HG03196 (cell line): ENCODE measurements around the gene PCNX3.
"Not testable (repeated sequence)": the region's sequence is repeated elsewhere in the genome, so short reads cannot be mapped to it uniquely, and the experiment has no call there.

Source experiments
- ATAC-seq: cut with Tn5 transposase; IDR thresholded peaks from one replicate; pipeline ENCODE4 v1.9.1; 2021; ENCODE audit not compliant: unreplicated experiment

Gene PCNX3

DNA sequence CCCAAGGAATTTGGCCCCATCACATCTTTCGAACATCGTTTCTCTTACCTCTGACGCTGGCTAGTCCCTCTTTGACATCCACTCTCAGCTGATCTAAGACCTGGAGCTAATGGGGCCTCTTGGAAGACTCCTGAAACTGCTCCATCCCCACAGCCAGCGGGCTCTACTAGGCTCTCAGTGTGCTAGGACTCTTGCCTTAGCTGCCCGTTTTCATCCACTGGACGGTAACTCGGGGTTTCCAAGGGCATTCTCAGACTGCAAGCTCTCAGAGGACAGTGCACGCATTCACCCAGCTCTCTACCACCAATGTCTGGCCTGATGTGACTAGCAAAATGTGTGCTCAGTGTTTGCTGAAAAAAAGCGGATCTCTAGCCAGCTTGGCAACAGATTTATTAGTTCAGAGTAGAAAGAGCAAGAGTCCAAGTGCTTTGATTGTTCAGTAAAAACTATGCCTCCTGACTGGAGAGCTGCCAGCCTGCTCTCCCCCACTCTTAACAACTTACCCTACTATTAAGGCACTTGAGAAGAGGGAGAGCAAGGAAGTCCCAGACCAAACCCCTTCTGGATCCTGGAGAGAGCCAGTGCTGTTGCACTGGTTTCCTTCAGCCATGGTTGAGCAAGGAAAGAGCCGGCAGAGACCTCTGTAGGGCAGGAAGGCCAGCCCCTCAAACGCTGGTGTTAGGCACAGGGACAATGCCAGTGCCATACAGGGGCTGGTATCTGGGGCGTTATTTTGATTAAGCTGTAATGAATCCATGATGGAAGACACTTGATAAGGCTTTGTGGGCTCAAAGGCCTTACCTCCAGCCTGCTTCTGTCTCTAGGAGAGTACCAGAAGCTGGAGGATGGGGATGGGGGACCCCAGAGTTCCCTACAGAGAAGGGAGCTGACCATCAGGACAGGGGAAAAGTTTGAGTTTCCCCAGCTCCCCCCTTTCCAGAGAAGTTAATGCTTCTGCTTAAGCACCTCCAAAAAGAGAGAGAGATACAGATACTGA lies 38.0 kb downstream of the PCNX3 start:
- peak; percentile 0 for ATAC-seq

DNA sequence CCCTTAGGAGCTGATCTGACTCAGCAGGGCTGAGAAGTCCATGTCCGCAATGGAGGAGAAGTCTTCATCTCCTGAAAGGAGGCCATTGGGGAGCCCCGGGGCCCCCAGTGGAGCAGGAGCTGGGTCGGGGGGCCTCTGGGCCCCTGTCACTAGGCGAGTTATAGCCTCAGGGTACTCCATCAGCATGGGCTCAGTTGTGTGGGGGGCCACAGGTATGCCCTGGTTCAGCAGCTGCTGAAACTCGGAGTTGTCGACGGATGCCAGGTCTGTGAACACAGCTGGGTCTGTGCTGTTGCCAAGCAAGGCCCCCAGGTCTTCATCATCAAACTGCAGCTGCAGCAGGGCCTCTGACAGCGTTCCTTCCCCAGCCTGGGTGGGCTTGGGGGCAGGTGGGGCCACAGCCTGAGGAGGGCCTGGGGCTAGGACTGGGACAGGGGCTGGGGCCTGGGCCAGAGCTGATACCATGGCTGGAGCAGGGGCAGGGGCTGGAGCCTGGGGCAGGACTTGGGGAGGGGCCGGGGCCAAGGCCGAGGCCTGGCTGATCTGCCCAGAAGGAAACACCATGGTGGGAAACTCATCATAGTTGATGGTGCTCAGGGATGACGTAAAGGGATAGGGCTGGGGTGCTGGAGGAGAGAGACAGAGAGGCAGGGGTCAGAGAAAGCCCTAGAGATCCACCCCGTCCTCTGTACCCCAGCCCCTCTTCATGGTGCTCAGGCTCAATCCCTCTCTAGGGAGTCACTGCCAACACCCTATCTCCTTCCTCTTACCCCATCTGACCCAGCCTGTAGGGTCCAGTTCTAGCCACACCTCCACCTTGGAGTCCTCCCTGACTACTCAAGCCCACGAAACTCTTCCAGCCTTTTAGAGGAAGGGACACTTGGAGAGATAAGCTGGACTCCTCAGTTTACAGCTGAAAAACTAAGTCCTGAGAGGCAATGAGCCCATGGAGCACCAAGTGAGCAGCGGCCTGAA lies 39.1 kb downstream of the PCNX3 start:
- no peak for ATAC-seq

DNA sequence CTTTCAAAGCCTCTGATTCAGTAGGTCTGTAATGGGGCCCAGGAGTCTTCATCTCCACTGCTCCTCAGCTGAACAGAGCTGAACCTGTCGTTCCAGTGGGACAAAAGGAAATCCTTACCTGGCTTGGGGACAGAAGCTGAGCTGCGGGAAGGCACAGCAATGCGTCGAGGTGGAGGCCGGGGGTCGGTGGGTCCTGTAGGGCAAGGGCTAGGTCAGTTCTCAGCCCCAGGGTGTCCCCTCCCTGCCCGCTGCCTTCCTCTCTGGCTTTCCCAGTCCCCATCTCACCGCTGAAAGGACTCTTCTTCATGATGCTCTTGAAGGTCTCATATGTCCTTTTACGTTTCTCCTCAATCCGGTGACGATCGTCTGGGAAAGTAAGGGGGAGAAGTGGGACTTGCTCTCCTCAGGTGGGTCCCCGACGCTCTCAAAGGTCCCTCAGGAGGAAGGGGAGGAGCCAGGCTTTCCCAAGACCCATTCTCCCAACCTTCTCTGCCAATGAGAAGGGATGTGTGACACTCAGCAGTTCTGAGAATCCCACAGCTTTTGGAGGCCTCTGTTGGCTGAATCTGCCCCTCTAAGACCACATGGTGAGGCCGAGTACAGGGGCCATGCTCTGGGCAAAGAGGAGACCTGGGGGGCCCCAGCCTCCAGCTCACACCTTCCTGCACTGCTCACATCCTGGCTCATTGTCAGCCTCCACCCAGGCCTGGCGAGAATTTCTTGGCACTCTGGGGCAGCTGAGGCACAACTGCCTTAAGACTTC lies 40.2 kb downstream of the PCNX3 start:
- ATAC-seq: no peak

DNA sequence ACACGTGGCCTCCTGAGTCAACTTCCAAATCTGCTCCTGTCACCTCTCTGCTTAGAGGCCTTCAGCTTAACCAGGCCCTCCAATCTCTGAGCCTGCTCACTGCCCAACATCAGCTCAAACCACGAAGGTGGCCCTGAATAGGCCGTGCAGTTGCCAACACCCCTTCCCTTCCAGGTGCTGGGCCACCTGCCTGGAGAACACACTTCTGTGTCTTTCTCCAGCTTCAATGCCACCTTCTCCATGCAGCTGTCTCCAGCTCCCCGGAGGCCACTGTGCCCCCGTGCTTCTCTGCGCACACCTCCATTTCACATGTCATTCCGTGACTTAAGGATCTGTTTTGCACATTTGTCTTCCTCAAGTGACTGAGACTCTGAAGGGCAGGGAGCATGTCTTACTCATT lies 41.9 kb downstream of the PCNX3 start:
- no peak for ATAC-seq

DNA sequence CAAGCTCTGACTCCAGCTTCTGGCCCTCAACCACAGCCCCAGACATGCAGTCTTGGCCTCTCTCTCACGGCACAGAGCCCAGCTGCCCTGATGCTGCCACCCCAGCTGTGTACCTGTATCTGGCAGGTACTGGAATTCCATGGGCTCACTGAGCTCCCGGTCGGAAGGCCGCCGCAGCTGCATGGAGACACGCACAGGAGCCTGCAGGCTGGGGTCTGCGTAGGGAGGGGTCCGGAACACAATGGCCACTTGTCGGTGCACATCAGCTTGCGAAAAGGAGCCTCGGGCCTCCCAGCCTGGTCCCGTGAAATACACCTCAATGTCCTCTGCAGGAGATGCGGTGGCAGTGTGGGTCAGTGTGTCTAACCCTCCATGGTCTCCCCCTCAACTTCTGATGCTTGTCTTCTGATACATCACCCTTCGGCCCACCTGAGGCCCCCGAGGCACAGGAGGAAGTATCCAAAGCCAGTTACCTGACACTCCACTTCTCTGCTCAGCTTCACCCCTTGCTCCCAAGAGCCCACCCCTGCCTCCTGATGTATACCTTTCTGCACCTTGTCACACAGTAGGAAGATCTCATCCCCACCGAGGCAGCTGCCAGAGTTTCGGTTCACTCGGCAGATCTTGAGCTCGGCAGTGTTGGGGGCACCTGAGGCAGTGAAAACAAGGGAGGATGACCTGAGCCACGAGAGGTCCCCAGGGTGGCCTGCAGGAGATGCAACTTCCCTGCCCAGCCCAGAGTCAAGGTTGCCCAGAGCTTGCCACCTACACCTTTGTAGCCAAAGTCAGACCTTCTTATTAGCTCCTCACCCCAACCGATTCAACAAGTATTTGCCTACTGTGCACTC lies 42.8 kb downstream of the PCNX3 start:
- no peak for ATAC-seq

DNA sequence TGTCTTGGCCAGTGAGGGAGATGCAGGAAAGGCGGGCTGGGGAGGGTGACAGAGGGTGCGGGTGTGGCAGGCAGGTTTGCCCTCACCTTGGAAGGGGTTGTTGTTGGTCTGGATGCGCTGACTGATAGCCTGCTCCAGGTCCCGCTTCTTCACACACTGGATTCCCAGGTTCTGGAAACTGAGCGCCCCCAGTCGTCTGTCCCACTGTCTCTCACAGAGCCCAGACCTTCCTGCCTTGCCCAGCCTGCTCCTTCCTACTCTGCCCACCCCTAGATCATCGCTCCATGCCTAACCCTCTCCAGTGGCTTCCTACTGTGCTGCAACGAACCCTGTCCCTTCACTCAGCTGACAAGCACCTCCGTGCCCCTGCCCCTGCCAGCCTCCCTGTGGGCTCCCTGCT lies 44.5 kb downstream of the PCNX3 start:
- ATAC-seq: no peak

DNA sequence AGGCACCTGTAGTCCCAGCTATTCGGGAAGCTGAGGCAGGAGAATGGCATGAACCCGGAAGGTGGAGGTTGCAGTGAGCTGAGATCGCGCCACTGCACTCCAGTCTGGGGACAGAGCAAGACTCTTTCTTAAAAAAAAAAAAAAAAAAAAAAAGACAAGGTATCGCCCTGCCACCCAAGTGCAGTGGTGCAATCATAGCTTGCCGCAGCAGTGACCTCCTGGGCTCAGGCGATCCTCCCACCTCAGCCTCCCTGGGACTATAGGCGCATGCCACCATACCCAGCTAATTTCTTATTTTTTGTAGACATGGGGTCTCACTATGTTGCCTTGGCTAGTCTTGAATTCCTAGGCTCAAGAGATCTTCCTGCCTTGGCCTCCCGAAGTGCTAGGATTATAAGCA lies 45.3 kb downstream of the PCNX3 start:
- ATAC-seq: not testable (repeated sequence)

DNA sequence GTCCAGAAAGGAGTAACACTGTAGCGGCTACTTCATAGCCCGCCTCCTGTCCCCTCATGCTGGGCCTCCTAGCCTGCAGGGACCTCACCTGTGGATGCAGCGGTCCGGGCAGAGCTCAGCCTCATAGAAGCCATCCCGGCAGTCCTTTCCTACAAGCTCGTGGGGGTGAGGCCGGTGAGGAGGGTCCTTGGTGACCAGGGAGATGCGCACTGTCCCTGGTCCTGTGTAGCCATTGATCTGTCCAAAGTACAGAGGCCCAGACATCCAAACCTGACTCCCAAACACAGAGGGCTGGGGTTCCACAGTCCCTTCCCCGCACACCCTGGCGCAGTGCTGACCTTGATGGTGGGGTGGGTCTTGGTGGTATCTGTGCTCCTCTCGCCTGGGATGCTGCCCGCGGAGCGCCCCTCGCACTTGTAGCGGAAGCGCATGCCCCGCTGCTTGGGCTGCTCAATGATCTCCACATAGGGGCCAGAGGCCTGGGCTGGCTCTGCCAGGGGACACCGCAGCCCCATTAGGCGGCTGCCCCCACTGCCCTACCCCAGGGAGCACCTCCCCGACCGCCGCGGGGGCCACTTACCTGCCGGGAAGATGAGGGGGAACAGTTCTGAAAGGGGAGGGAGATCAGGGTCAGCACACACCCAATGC lies 46.1 kb downstream of the PCNX3 start:
- no peak for ATAC-seq

DNA sequence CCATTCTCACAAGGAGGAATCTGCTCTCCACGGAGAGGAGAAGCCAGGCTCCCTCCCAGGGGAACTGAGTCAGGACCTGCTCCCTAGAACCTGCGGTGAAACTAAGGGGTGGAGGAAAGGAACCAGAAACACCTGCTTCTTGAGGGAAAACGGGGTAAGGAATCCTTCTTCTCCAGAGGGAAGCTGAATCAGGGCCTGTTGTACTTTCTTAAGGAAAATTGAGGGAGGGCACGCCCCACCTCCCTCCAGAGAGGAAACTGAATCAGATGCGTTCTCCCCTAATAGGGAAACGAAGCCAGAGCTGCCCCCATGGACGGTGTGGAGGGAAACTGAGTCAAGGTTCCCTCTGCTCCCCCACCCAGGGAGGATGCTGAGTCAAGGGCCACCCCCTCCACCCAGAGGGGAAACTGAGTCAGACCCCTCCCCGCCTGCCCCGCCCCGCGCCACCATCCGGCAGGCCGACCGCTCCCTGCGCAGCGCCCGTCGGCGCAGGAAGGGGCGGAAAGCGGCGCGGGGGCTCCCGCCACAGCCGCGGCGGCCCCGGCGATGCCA lies 46.7 kb downstream of the PCNX3 start:
- ATAC-seq: peak; percentile 8

DNA sequence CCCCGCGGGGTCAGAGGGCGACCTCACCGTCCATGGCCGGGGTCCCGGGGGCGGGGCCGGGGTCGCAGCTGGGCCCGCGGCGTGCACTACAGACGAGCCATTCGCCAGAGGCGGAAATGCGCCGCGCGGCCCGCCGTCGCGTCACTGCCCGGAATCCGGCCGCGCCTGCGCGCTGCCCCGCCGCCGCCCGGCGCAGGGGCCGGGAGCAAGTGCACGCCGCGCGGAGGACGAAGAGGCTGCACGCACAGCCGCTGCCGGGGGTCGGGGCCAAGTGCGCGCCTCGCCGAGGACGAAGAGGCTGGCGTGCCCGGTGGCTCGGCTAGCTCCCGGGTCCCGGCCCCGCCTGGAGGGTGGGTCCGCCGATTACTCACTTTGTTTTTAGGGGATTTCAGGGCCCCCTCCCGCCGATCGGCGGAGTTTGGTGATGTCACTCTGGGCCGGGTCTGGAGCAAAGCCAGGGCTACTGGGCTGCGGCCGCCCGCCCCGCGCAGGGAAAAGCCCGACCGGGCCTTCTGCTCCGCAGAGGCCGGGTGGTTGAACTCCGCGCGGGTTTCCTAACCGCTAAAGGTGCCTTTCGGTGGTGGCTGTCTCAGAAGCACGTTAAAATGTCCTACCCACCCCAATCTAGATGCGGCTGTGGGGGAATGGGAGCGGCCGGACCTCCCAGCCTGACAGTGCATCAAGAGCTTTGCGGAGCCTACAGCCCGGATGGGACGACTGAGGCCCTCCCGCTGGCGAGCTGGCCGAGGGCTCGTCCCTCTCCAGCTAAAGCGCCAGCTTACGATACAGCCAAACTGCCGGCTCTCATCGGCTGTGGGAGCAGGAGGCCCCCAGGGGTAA lies 47.4 kb downstream of the PCNX3 start, which contains the start of gene RELA:
TSS of gene RELA (minus strand) at position 118 of the 840 bp plus-strand sequence. CDS start at position 34, 84 bp downstream.
- ATAC-seq: peak; percentile 87

DNA sequence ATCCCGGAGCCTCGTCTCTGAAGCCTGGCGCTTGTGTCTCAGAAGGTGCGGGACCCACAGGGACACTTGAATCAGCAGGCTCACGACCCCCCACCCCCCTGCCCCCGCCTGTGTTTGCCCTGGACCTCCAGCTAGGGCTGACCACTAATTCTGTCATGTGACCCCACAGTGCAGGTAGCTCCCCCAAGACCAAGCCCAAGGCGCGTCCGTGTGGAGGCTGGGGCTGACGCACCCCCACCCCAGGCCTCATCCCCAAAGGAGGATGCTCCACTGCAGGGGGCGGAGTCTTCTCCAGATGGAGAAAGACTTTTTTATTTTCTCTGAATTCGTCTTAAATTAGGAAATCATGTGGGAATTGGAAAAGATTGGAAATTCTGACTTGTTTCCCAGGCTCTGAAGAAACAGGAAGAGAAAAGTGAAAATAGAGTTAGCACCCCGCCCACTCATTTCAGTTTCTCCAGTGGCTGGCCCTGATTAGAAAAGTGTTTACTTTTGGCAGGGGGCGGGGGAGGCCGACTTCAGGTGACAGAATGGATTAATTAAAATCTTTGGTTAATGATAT lies 48.1 kb downstream of the PCNX3 start:
- peak; percentile 27 for ATAC-seq

DNA sequence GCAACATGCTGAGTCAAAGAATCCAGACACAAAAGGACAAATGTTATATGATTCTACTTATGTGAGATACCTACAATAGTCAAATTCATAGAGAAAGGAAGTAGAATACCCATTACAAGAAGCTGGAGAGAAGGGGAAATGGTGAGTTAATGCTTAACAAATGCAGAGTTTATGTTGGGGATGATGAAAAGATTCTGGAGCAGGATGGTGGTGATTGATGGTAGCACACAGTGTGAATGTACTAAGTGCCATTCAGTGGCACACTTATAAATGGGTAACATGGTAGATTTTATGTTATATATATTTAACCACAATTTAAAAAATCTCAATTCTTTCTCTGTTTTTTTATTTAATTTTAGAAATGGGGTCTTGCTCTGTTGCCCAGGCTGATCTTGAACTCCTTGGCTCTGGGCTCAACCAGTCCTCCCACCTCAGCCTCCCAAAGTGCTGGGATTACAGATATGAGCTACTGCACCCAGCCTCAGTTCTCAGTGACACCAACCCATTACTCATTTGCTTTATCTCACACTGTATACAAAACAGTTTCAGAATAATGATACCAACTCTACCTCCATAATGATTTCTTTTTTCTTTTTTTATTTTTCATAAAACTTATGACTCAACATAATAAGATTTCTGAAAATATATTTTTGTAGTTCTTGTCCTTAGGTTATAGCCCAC lies 56.7 kb downstream of the PCNX3 start:
- no peak for ATAC-seq

DNA sequence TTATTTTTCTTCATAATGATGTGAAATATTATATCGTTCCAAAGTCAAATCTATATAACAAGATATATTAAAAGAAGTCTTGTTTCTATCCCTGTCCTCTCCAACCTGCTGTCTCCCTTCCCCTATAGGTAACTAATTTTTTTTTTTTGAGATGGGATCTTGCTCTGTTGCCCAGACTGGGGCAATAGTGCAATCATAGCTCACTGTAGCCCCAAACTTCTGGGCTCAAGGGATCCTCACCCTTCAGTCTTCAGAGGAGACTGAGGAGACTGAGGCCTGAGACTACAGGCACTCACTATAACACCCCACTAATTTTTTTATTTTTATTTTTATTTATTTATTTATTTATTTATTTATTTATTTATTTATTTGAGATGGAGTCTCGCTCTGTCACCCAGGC lies 57.4 kb downstream of the PCNX3 start:
- ATAC-seq: no peak

DNA sequence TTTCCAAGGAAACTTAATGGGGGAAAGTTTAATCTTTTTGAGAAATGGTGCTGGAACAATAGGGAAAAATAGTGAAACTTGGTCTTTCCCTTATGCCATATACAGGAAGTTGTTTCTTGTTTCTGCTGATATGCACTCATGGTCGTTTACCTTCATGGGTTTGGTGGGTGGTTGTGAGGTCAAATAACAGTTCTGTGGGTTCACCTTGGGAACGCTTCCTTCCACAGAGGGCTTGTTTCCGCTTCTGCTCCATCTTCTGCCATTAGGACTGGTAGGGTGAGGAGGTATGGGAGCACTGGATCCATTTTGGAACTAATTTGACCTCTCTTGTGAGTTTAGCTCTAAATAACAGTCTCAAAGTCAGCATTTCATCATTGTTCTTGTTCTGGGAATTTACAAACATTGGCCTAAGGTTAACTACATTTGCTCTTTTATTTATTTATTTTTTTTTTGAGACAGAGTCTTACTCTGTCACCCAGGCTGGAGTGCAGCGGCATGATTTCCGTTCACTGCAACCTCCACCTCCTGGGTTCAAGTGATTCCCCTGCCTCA lies 64.7 kb downstream of the PCNX3 start:
- ATAC-seq: no peak

DNA sequence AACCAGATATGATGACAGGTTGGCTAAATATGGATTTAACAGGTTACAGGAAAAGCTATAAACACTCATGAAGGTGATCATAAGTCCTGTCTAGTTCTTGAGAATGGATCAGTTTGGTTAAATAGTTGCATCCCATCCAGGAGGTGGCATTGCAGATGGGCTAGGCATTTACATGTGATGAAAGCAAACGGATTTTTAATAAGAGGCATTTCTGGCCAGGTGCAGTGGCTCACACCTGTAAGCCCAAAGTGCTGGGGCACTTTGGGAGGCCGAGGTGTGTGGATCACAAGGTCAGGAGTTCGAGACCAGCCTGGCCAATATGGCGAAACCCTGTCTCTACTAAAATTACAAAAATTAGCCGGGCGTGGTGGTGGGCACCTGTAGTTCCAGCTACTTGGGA lies 67.9 kb downstream of the PCNX3 start:
- ATAC-seq: not testable (repeated sequence)

DNA sequence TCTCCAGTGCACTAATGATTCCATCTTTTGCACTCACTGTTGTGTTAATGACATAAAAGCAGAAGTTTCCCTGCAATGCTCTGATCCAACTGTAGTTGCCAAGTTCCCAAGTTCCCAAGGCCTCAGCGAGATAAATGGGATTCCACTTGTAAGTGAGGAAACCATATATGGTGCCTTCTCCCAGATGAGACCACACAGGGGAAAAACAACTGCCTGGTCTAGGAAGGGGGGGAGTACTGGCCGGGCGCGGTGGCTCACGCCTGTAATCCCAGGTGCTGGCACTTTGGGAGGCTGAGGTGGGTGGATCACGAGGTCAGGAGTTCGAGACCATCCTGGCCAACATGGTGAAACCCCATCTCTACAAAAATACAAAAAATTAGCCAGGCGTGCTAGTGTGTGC lies 70.4 kb downstream of the PCNX3 start:
- ATAC-seq: no peak
